C1 segment of cervical spinal cord (tissue), 14 donors: ENCODE data around the gene FAR1.

ENCODE experiments used
- DNase-seq, 14 donors: peaks; one replicate each; lab custom pipeline; 2025; lab: John Stamatoyannopoulos, UW

FAR1 gene

DNA sequence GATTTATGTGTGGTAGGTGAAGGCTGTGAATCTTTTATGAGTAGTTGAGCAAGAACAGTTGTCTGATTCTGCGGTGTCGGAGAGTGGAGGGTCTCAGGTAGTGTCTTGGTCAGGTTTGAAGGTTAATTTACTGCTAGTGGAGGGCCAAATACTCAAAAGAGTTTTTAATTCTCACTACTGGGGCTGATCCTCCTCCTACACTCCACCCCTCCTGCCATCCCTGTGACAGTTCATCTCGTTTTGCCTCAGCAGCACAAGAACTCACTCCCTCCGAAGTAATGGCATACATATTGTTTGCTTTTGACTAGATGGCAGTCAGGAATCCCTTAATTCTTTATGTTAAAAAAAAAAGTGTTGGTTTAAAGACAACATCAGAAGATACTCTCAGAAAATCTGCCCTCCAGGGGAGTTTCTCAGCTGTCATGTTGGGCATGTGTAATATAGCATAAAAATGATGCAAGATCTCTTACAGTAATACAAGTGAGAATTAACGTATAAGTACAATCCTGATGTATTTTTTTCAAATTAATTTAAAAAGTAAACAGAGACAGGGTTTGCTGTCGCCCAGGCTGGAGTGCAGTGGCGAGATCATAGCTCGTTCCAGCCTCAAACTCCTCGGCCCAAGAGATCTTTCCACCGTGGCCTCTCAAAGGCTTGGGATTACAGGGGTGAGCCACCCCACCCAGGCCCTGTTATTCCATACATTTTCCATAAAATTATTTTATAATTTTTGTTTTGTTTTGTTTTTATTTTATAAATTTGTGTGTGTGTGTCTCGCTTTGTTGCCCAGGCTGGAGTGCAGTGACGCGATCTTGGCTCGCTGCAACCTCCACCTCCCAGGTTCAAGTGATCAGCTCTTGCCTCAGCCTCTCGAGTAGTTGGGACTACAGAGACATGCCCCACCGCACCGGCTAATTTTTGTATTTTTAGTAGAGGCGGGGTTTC, 1.3 kb downstream of the FAR1 start:
- no peak for DNase-seq

DNA sequence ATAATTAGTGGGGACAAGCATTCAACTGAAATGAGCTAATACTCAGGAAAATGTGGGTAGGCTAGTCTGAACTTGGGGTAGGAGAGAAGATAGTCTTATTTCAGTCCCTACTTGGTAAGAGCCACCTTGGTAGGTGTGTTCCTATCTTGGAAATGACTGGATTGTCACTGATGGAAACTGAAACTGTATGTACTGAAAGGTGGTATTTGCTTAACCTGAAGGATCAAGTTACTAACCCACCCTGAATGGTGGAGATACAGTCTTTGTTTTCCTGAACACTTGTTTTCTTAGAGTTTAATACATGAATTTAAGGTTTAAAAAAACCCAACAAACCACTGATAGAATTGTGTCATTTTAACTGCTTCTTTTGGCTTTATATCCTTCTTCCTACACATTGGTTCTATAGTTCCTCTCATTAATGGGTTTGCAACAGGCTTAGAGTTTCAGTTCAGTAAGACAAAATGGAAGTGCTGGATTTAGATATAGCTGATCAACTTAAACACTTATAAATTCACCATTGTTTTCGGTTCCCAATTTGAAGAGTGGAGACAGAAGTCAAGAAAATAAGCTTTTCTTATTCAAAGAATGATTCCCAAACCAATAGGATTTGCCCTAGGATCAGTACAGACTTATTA, 4.2 kb downstream of the FAR1 start:
- no peak for DNase-seq

DNA sequence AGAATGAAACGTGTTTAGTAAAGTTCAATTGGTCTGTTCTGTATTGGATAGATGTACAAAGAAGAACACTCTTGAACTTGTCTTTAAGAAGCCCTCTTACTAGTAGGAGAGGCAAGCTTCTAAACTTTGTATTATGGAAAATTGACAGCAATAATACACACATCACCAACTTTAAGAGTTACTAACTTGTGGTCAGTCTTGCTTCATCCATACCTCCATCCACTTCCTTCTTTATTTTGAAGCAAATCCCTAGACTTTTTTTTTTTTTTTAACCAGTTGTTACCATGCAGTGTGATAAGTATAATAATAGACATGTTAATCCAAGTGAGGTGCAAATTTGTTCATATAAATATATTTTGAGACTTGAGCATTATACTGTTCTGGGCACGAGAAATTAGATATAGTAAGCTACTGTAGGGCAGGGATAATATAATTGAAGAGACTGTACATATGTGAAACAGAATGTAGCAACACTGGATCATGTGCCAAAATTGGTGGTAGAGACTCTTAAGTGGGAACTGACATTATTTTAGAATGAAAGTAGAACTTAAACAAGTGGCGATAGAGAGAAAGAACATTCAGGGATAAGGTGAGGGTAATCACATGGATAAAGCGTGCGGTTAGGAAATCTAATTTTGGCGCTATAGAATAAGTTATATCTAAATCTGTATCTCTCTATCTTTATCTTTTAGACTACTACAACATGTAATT, 6.5 kb downstream of the FAR1 start:
- DNase-seq: no peak

DNA sequence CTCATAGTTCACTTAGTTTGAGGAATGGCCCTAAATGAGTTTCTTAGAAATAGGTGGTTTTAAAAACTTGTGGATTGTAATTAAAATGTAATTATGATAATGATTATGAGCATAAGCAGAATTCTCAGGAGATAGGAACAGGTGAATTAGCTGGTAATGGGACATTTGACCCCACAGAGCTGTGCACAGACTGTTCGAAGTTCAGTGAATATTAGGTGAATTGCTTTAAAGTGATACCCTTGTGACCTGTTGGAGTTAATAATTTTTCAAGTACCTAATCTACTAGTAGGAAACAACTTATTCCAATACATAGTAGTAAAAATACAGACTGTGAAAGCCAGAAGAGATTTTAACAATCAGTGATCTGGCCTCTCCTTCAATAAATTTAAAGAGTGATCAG, 8.1 kb downstream of the FAR1 start:
- DNase-seq: no peak

DNA sequence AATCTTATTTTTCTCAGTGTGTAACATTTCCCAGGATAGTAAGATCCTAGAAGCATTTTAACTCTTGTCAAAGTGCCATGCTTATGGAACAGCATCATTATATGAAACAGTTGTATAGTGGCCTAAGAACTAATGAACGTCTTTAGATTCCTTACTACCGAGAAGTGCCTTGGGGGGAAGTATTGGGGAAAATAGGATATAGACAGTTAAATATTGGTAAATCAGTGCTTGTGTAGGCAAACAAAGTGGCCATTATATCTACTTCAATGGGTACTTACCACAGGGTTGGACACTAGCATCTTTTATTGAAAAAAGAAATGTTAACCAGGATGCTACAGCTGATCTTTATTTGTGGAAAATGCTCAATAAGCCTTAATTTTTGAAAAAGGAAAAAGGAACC, 11.3 kb downstream of the FAR1 start:
- DNase-seq: no peak

DNA sequence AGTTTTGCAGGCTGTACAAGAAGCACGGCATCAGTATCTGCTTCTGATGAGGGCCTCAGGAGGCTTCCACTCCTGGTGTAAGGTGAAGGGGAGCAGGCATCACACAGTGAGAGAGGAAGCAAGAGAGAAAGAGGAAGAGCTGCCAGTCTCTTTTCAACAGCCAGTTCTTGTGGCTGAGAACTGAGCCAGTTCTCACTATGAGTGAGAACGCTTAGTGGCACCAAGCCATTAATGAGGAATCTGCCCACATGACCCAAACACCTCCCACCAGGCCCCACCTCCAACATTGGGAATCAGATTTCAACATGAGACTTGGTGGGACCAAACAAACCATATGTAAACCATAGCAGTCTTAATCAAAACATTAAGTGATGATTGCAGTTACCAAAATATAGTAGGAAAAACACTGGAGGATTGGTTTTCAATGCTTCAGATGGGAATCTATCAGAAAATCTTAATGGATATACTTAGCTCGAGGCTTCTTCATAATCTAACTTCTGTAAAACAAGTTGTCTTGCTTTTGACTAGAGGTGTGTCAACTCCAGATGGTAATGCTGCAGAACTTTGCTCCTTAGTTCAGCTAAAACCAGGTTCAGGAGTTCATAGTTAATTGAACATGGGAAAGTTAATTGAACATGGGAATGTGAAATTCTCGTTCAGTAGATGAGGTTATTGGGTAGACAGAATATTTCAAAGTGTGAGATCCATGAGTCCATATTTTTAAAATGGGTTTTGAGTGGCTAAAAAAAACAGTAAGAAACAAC, 12.2 kb downstream of the FAR1 start:
- DNase-seq: peak in 3 of 14 donors; percentile 5 to 13 (median 12)

DNA sequence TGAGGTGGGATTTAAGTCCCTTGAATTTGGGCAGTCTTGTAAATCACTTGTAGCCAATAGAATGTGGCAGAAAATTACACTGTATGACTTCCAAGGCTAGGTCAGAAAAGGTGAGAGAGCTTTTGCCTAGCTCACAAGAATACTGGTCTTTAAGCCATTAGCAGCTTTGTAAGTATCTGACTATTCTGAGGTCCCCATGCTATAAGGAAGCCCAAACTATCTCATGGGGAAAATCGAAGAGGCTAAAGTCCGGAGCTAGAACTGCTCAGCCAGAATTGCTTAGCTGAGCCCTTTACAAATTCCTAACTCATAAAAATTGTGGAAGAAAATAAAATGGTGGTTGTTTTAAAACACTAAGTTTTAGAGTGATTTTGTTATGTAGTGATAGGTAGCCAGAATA, 13.0 kb downstream of the FAR1 start:
- no peak for DNase-seq

DNA sequence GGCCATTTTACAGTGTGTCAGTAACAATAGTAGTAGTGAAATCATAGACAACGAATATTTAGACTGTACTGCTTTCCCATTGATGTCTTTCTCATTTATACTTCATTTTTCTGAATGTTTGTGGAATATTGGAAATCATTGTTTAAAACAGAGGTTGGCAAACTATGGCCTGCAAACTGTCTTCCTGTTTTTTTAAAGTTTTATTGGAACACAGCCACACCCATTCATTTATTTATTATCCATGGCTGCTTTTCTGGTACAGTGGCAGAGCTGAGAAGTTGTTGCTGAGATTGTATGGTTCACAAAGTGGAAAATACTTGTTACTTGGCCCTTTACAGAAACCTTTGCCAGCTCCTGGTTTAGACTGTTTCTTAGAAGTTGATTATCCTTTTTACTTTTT, 13.7 kb downstream of the FAR1 start:
- no peak for DNase-seq

DNA sequence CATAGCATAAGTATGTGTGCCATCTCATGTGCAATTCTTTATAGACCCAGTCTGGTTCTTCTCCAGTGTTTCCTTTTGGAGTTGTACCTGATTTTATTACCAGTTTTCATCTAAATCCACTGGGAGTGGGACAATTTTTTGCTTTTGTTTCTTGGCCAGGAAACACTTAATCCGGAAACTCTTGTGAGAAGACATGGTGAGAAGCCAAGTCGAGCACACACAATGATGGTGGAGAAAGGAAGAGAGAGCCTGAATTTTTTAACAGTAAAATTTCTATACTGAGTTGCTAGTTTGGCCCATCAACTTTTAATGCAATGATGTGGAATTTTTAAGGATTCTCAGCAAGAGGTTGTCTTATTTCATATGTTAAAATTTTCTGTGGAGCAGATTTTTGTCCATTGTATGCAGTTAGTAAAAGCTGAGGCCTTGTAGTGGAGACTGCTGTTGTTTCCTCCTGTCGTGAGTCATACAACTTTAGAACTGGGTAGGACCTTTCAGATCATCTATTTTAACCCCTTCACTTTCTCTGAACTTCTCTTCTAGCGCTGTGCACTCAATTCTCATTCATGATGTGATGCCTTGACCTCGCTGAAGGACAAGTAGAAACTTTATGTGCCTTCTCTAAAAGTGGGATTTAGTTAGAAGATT, 17.1 kb downstream of the FAR1 start:
- DNase-seq: no peak

DNA sequence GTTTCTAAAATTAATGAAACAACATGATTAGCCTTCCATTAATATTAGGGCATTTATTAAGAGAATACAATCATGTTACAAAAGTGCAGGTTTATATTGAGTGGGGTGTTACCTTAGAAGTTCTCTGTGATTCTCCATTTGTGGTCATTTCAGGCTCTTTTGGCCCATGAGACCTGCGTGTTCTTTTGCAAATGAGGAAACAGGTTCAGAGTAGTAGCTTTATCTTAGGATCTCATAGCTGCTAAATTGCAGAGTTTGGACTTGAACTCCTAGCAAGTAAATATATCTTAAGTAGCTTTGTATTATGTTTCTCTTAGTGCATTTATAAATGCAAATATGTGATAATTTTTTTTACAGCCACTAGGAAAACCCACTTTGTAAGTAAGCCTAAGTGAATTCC, 18.3 kb downstream of the FAR1 start:
- DNase-seq: no peak

DNA sequence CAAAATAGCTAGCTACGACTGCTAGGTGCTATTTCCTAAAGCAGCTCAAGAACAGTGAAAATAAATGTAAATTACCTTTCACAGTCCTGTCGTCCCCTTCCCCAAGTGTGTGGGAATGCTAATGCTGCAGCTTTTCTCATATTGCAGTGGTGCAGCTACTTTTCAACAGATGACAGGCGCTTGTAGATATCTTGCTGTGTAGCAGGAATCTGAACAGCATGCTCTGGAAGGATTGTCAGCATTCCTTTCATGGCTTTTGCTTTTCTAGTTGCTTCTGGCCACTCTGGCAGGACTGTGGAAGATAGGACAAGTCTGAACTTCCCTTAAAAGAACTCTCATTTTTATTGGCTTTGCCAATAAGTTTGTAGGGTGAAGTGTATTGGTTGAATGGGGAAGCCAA, 18.8 kb downstream of the FAR1 start:
- no peak for DNase-seq

DNA sequence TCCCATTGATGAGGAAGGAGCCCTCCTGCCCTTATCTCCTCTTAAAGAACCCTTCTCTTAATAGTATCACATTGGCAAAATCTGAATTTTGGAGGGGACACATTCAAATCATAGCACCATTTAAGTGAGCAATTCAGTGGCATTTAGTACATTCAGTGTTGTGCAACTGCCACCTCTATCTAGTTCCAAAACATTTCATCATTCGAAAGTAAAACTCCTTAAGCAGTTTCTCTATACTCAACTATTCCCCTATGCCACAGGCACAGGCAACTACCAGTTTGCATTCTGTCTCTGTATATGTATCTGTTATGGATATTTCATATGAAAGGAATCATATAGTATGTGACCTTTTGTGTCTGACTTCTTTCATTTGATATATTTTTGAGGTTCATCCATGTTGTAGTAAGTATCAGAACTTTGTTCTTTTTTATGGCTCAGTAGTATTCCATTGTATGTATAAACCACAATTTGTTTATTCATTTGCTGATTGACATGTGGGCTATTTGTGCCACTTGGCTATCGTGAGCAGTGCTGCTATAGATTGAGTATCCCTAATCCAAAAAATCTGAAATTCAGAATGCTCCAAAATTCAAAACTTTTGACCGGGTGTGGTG, 22.9 kb downstream of the FAR1 start:
- DNase-seq: no peak

DNA sequence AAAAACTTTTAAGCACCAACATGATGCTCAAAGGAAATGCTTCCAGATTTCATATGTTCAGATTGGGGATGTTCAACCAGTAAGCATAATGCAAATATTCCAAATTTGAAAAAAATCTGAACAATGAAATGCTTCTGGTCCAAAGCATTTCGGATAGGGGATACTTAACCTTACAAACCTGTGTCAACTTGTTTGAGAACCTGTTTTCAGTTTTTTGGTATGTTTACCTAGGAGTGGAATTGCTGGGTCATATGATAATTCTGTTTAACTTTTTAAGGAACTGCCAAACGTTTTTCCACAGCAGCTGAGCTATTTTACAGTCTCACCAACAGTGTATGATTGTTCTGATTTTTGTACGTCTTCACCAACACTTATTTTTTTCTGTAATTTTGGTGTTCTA, 23.7 kb downstream of the FAR1 start:
- DNase-seq: no peak

DNA sequence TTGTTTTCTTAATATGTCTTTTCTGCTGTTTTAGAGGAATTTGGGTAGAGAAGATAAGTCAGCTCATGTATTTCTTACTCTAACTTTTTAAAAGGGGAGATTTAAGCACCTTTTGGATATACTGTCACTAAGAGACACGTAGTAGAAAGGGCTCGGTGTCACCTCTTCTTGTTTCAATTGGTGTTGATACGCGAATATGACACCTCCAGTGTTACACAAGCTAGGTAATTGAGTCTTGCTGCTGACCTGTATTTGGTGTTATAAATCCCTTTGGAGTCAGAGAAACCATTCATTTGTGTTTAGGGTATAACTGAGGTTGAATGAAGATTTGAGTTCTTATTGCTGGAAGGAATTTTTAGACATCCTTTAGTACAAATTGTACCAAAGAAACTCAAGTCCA, 25.6 kb downstream of the FAR1 start:
- no peak for DNase-seq

DNA sequence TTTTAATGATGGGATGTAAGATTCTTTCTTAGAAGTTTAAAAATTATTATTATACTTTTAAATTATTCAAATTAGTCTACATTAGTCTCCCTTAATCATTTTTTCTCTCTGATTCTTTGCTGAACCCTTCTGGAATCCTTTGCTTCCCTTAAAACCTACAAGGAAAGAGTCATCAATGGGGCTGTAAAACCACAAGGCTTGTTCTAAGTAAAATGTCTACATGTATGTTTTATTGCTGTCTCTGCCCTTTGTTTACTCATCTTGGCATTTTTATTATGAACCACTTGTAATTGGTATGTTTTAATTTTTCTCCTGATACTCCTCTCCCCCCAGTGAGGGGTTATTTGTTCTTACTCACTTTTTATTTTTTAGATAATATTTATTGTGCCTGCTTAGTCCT, 27.4 kb downstream of the FAR1 start:
- DNase-seq: no peak

DNA sequence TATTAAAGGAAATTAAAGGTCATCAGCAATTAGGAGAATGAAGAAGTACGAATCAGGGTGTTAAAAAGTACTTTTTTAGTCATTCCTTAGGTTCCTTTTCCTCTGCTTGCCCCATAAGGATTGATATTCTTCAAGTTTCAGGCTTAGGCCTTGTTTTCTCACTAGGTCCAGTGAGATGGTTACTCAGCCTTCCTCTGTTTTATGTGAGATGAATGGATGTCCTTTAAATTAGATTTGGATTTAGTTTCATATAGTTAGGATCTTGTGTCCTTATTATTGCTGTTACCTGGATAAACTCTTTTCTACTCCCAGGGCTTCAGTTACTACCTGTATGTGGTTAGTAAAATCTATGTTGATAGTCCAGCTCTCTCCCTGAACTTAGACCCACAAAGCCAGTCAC, 29.2 kb downstream of the FAR1 start:
- no peak for DNase-seq

DNA sequence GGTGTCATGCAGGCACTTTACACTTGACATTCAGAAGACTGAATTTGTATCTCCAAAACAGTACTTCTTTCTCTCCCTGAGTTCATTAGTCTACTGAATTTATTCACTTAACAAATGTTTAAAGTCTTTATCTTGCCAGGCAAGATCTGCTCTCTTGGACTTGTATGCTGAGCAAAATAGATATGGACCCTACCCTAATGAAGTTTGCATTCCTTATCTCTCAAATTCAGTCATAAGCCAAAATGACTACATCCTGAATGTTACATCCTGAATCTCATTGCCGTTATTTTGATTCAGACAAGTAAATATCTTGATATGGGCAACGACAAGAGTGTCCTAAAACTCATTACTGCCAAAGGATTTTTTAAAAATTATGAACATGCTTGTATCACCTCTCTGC, 29.7 kb downstream of the FAR1 start:
- no peak for DNase-seq

DNA sequence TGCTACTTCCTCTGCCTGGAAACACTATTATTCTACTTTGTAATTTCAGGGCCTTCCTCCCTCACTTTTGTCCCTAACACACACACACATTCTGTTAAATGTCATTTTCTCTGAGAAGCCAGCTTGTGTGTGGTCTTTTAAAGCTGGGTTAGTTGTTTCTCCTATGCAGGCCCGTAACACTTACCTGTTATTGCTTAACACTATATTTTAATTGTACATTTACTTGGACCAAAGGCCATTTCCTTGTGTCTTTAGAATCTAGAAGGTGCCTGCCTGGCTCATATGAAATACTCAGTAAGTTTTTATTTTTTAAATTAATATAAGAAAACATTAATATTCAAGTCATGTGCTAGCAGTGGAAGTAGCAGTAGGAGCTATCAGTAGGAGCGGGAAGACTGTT, 30.6 kb downstream of the FAR1 start:
- DNase-seq: no peak

DNA sequence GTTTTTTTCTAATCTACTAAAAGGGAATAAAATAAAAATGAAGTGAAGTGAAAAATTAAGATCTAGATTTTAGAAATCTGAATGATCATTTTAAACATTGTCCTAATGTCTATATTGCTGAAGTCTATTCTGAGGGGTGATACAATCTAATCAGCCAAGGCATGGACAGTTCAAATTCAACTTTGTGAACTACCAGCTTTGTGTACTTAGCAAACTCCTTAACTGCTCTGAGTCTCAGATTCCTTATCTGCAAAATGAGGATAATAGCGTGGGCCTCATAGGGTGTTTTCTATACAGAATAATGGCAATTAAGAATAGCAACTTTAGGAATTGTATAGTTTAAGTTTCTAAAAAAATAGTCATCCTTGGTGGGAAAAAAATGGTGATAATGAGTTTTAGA, 31.4 kb downstream of the FAR1 start:
- no peak for DNase-seq

DNA sequence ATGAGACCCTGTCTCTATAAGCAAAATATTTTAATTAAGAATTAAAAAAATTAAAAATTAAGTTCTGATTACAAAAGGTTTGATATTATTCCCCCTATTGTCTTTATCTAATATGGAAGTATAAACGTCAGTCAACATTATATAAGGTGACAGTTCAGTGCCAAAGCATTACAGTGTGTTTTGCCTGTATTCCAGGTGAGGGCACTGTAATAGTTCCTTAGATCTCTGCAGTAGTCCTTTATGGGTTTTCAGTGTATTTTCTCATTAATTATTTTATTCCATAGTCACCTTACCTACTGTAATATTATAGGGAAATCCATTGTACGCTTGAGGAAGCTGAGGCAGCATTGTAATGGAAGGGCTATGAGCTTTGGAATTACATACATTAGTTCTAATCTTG, 33.0 kb downstream of the FAR1 start:
- no peak for DNase-seq

DNA sequence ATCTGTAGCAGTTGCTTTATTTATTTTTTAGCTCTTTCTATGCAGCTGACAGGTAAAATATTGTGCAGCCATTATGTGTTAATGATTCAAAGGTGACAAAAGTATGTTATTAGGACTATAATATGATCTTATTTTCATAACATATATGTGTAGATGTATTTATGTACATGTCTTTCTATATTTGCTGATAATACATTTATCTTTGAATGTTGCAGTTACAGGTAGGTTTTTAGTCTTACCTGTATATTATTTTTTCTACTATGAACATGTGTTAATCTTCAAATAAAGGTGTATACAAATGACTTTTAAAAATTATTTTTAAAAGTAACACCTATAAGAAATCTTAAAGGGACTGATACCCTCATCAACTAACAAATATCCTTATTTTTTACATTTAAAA, 33.6 kb downstream of the FAR1 start:
- DNase-seq: no peak
